ENCODE results near the gene KRT71. TPM values are rescaled to one million over a fixed set of nuclear protein-coding genes. Genes with fewer than 3 reads are reported as not detected.

The KRT71 gene
- polyA plus RNA-seq, 1 donor from 2014 or later: not detected

GRCh38 chr12:52499806-52500560, 53.0 kb downstream of the KRT71 start:
- Histone ChIP-seq H3K27me3 (ENCODE audit: insufficient read depth, low read depth, low read length) (no peaks in the 10 kb centered on the region), H3K79me2 (replicated peaks; ENCODE audit: insufficient read depth, low read length) (no peaks in the 10 kb centered on the region), H3K4me3 (ENCODE audit: low read length) (no peak overlapping the region), H3K36me3 (ENCODE audit: insufficient read depth, low read length) (no peaks in the 10 kb centered on the region), H2AFZ (ENCODE audit: low read depth, low read length) (no peak overlapping the region), H3F3A (ENCODE audit: insufficient read depth, low read length, poor library complexity, severe bottlenecking) (no peaks in the 10 kb centered on the region), H3K4me2 (ENCODE audit: low read length) (no peak overlapping the region), H3K9me2 (ENCODE audit: insufficient read depth, low read length) (no peaks in the 10 kb centered on the region), H3K27ac (ENCODE audit: low read length) (no peak overlapping the region), H3K9ac (ENCODE audit: low read length) (no peak overlapping the region), H3K9me3 (ENCODE audit: low read length) (no peaks in the 10 kb centered on the region), H4K20me1 (ENCODE audit: insufficient read depth) (no peaks in the 10 kb centered on the region)
- TF ChIP-seq MXI1 (conservative IDR thresholded peaks at IDR 0.05; ENCODE audit: poor library complexity, severe bottlenecking) (no peak), SMC3 (conservative IDR thresholded peaks at IDR 0.05; ENCODE audit: poor library complexity) (no peak), REST (IDR thresholded peaks at IDR 0.05; ENCODE audit: borderline replicate concordance) (no peak), TAF1 (IDR thresholded peaks at IDR 0.05; ENCODE audit: low read depth) (no peak), POLR2AphosphoS5 (IDR thresholded peaks at IDR 0.05) (no peak), EP300 (conservative IDR thresholded peaks at IDR 0.05; ENCODE audit: poor library complexity, severe bottlenecking) (no peak), EZH2 (IDR thresholded peaks at IDR 0.05; ENCODE audit: borderline replicate concordance, insufficient read depth, low read length, poor library complexity, severe bottlenecking) (no peak), CTCF (IDR thresholded peaks at IDR 0.05; ENCODE audit: poor library complexity, severe bottlenecking) (no peak), RAD21 (conservative IDR thresholded peaks at IDR 0.05) (no peak)

GRCh38 chr12:52498946-52499345, 54.0 kb downstream of the KRT71 start:
- H3K4me2 ChIP-seq (ENCODE audit: low read length): no peak overlapping the region
- H3K36me3 ChIP-seq (ENCODE audit: insufficient read depth, low read length): no peaks in the 10 kb centered on the region
- H4K20me1 ChIP-seq (ENCODE audit: insufficient read depth): no peaks in the 10 kb centered on the region
- H3K27ac ChIP-seq (ENCODE audit: low read length): no peak overlapping the region
- H3K79me2 ChIP-seq (replicated peaks; ENCODE audit: insufficient read depth, low read length): no peaks in the 10 kb centered on the region
- TF ChIP-seq SMC3 (conservative IDR thresholded peaks at IDR 0.05; ENCODE audit: poor library complexity): no peak
- no peak for TF ChIP-seq CTCF (IDR thresholded peaks at IDR 0.05; ENCODE audit: poor library complexity, severe bottlenecking)
- no peak for TF ChIP-seq REST (IDR thresholded peaks at IDR 0.05; ENCODE audit: borderline replicate concordance)
- no peaks in the 10 kb centered on the region for H3K9me3 ChIP-seq (ENCODE audit: low read length)
- no peak overlapping the region for H3K4me3 ChIP-seq (ENCODE audit: low read length)
- no peak overlapping the region for H2AFZ ChIP-seq (ENCODE audit: low read depth, low read length)
- no peaks in the 10 kb centered on the region for H3F3A ChIP-seq (ENCODE audit: insufficient read depth, low read length, poor library complexity, severe bottlenecking)
- no peaks in the 10 kb centered on the region for H3K9me2 ChIP-seq (ENCODE audit: insufficient read depth, low read length)
- no peaks in the 10 kb centered on the region for H3K27me3 ChIP-seq (ENCODE audit: insufficient read depth, low read depth, low read length)
- H3K9ac ChIP-seq (ENCODE audit: low read length): no peak overlapping the region
